Stimulated activated CD8-positive, alpha-beta memory T cell treated with anti-CD3 and anti-CD28 coated beads, Interleukin-2, amount 100 ng/mL, for 48 hours (primary cell): ENCODE measurements around the gene DENND4A.
"Not testable (repeated sequence)": the region's sequence is repeated elsewhere in the genome, so short reads cannot be mapped to it uniquely, and the experiment has no call there.

Source experiments
- DNase-seq, 2 donors: peaks; one replicate each; pipeline ENCODE4 v3.0.0-alpha.2; 2020; ENCODE audit warnings: low read depth in 2 of 2

DENND4A gene

DNA sequence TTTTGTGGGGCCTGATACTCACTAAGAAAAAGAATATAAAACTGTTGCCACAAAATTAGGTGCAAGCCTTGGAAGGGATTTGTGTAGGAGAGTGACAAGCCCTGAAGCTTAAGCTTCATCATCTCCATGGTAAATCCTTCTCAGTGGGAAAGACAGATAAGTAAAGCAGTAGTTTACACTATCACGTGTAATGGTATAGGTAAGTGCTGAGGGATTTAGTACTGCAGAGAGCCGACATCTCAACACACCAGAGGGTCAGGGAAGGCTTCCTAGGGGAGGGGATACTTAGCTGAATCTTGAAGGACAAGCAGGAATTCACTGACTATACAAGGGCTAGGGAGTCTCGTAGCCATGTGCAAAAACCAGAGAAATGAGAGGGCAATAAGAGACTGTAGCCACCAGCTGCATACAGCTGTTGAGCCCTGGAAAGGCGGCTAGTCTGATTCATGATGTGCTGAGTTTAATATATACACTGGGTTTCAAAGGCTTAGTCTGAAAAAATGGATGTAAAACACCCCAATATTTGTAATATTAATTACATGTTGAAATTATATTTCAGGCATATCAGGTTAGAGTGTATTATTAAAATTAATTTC is 159.2 kb downstream of the DENND4A start:
- DNase-seq, result no peak

DNA sequence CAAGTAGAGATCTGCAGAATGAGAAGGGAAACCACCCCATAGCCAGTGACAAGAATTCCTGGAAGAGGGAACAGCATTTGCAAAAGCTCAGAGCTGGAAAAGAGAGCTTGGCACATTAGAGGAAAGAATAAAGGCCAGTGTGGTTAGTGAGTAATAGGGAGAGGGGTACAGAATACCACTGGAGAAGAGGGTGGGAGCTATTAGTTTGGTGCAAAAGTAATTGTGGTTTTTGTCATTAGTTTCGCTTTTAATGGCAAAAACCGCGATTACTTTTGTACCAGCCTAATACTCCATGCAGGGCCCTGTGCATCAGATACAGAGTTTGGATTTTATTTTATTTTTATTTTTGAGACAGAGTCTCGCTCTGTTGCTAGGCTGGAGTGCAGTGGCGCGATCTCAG is 160.6 kb downstream of the DENND4A start:
- DNase-seq, result no peak

- no peak for DNase-seq
Measured at GRCh38 chr15:65630760-65631159, 161.3 kb downstream of the DENND4A start.

DNA sequence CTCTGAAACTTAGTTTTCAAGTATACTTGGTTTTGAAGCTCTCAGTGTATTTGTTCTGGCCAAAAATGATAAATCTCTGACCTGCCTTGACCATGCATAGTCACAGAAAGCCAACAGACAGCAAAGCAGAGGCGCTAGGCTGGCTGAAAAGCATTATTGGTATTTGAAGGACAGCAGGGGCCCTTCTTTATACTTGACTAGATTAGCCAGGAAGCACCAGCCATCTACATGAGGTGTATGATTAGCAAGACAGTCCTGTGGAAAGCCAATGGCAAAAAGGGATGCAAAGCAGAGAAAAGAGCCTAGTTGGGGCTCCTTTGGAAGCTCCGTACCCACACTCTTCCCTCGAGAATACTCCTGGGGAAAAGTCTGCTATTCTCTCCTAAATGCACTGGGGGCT is 162.5 kb downstream of the DENND4A start:
- no peak for DNase-seq

DNA sequence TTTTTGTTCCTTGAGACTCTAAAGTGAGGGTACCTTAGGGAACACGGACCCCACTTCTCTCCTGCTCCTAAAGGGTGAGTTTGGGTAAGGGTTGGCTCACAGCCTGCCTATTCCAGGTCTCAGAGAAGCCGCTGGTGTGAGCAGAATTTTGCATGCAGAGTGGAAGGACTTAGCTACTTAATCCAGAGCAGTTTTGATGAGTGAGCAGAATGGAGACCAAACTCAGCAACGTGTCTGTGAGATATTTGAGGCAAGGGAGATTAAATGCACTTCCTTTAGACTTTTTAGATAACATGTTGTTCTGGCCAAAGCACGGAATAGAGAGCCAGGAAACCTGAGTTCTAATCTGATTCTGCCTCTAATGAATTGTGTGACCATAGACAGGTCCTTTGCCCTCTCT is 165.2 kb downstream of the DENND4A start:
- DNase-seq, result no peak

GRCh38 chr15:65623103-65623502 is 169.0 kb downstream of the DENND4A start:
- no peak for DNase-seq

- DNase-seq, result no peak
Measured at GRCh38 chr15:65621638-65622037, 170.5 kb downstream of the DENND4A start, which contains the start of gene SLC24A1. SLC24A1 (plus strand) TSS chr15:65621938; CDS start chr15:65624081, 2,143 bp downstream.

DNA sequence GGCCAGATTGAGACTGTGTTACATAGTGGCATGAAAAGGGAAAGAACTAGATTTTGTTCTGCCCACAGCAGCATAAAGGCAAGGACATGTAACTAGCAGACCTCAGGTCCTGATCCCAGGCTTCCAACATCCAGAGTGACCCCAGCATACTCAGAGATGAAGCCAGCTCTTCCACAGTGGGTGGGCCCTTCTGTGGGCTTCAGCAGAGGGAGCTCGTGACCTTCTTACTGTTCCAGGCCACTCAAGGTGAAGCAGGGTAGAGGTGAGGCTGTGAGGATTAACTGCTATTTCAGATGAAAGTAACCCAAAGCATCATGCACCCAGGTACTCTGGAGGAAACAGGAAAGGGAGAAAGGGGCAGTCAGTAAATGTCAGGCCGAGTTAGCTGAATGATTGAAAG is 171.3 kb downstream of the DENND4A start:
- no peak for DNase-seq

- DNase-seq, result no peak
Measured at GRCh38 chr15:65619626-65620290, 172.3 kb downstream of the DENND4A start.

GRCh38 chr15:65618560-65619109 is 173.5 kb downstream of the DENND4A start:
- DNase-seq, result no peak

GRCh38 chr15:65615887-65616286 is 176.2 kb downstream of the DENND4A start:
- DNase-seq, result not testable (repeated sequence)

DNA sequence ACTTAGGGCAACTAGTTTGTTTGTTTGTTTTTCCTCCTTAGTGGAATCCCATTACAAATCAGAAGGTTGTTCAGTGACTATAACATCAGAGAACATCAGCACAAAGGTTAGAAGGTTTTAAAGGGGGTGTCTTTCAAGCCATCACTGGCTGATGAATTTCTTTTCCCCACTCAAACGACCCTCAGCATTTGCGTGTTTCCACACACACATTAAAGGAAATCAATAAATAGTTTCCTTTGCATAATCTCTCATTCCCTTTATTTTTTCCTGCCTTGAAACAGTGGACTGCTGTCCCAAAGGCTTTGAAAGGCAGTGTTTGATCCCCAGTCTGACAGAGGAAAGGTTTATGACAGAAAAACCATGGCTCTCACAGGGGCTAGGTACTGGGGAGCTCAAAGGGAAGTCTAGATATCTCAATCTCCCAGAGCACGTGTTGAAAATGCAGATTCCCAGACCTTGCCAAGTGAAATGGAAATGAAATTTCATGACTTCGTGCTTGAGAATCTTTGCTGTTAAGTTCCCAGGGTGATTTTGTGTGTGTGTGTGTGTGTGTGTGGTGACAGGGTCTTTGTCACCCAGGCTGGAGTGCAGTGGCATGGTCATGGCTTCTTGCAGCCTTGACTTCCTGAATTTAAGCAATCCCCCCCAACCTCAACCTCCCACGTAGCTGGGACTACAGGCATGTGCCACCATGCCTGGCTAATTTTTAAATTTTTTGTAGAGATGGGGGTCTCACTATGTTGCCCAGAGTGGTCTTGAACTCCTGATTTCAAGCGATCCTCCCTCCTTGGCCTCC is 178.9 kb downstream of the DENND4A start:
- DNase-seq, result no peak

DNA sequence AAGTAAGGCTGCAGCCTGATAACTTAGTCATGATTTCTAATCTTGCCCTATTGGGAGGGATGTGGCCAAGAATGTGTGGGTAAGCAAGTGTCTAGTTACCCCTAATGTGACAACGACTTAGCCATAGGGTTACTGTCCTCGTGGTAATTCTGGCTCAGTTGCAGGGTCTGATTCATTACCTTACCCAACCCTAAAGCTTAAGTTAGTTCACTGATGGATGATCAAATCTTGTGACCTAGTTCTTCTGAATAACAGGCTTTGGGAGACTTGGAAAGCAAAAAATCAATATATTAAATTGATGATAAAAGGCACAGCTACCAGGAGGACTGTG is 179.5 kb downstream of the DENND4A start:
- no peak for DNase-seq

DNA sequence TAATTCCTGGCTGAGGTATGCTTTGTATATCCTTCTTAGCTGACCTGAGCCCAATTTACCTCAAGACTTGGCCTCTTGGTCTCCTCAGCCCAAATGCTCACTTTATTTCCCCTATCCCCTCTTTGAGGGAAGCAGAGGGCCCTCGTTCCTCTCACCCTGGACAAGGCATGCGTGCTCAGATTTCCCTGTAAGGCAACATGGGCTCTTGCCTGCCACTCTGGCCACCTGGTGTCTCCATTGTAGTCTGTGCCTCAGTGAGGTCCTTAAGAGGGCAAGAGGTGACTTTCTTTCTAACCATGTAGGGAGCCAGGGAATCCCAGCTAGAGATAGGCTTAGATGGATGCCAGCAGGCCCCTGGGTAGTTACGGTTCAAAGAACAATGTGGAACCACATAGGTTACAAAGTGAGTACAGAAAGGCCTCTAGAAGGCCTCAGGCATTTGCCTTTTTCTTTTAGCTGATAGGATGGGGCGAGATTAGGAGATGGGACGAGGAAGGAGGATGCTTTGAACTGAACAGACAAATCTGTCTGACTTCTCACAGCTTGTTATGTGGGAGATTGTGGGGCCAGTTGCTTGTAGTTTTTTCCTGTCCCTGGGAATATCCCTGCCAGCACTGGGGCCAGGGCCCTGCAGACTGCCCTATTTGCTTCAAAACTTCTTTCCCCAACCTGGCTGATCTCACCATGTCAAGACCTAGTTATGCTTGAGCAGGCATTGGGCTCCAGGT is 180.0 kb downstream of the DENND4A start:
- no peak for DNase-seq

DNA sequence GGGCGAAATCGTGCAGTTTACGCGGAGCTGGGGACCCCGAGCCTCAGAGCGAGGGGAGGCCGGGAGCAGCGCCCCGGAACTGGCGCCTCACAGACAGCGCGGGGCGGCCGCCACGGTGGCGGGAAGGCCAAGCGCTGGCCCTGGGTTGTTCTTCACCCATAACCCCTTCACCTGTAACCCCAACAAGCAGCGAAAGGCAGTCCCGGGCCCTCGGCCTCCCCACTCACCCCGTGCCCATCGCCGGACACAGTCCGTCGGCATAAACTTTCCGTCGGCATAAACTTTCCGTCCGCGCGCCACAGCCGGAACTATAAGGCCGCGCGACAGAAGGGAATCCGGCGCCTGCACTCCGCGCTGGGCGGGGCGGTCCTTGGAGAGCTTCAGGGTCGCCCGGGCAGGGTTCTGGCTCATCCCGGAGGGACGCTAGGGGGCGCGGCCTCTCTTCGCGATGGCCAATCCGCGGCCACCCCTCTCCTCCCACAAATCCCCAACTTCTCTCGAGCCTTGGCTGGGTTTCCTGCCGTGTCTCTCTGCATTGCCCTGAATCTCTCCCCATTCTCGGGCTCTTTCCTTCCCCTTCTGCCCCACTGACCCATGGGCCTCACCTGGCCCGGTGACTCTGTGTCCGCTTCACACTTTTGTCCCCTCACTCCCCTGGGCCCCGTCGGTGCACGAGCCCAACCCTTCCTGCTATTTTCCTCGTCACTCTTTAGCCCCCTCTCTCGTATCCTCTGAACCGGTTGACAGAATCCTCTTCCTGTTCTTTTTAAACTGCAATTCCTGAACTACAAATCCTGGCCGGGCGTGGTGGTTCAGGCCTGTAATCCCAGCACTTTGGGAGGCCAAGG is 181.0 kb downstream of the DENND4A start, which contains the start of gene INTS14:
Gene INTS14, minus strand, starts transcription at position 261 of the 848 bp plus-strand sequence. CDS start 3,751 bp downstream, outside the sequence.
- DNase-seq, result peak; percentile 96 to 98
